Immature natural killer cell (primary cell): ENCODE data around the gene SBF2. TPM values are rescaled to one million over a fixed set of nuclear protein-coding genes. Genes with fewer than 3 reads are reported as not detected.
A peak's percentile ranks its signal among the peaks of the same experiment; 100 is the strongest.
"Not testable (repeated sequence)": the region's sequence is repeated elsewhere in the genome, so short reads cannot be mapped to it uniquely, and the experiment has no call there.

Source experiments
- DNase-seq, 3 donors: peaks; one replicate each; pipeline ENCODE4 v3.0.0; 2022; ENCODE audit warnings: mixed read lengths in 1 of 3
- H3K27ac Mint-ChIP-seq, 6 donors: one replicate each; pipeline ENCODE4 v1.8.0; 2020; ENCODE audit warnings: mixed read lengths in 6 of 6, mild to moderate bottlenecking in 5 of 6, inconsistent platforms in 4 of 6, moderate library complexity in 3 of 6
- H3K27me3 Mint-ChIP-seq, 3 donors: one replicate each; pipeline ENCODE4 v1.8.0; 2020 to 2021; ENCODE audit warnings: low read depth in 3 of 3, mild to moderate bottlenecking in 3 of 3, mixed read lengths in 3 of 3, moderate library complexity in 3 of 3, inconsistent platforms in 1 of 3
- H3K36me3 Mint-ChIP-seq, 3 donors: one replicate each; pipeline ENCODE4 v1.8.0; 2020; ENCODE audit warnings: mixed read lengths in 3 of 3, inconsistent platforms in 2 of 3, mild to moderate bottlenecking in 2 of 3
- H3K4me1 Mint-ChIP-seq, 2 donors: one replicate each; pipeline ENCODE4 v1.8.0; 2020; ENCODE audit warnings: inconsistent platforms in 2 of 2, mild to moderate bottlenecking in 2 of 2, mixed read lengths in 2 of 2, moderate library complexity in 1 of 2
- H3K4me3 Mint-ChIP-seq, 5 donors: one replicate each; pipeline ENCODE4 v1.8.0; 2020; ENCODE audit warnings: mild to moderate bottlenecking in 5 of 5, mixed read lengths in 5 of 5, inconsistent platforms in 3 of 5, moderate library complexity in 3 of 5
- H3K9me3 Mint-ChIP-seq, 6 donors: one replicate each; pipeline ENCODE4 v1.8.0; 2020; ENCODE audit warnings: mild to moderate bottlenecking in 6 of 6, mixed read lengths in 6 of 6, inconsistent platforms in 4 of 6, moderate library complexity in 3 of 6
- polyA plus RNA-seq, 3 donors: library from polyadenylated mRNA; unstranded; fragments of 300-500 nt; fragmentation: Illumina TruSeq; gene quantifications; one replicate each; pipeline ENCODE4 v1.2.3, GENCODE V29; 2021

The SBF2 gene
- polyA plus RNA-seq, 3 donors from 2014 or later, result 3.2 to 6.9 (median 4.7) TPM

- Mint-ChIP-seq H3K4me3 (no peak overlapping the region), H3K27me3 (no peaks in the 10 kb centered on the region), H3K9me3 (peaks cover 2 to 20% (median 10%) of the 10 kb centered on the region in 6 donors)
These were observed 277.0 kb downstream of the SBF2 start for GRCh38 chr11:10017050-10017449.

GRCh38 chr11:10012068-10012467, 282.0 kb downstream of the SBF2 start:
- Mint-ChIP-seq H3K9me3 (peaks cover 18 to 56% (median 37%) of the 10 kb centered on the region in 6 donors), H3K27me3 (peaks cover 4 to 6% (median 4%) of the 10 kb centered on the region in 3 donors), H3K4me3 (no peak overlapping the region), H3K27ac (no peak overlapping the region), H3K36me3 (peaks cover 5 to 30% (median 26%) of the 10 kb centered on the region in 3 donors), H3K4me1 (no peaks in the 10 kb centered on the region)
- DNase-seq, result no peak

More at GRCh38 chr11:10017050-10017449, 277.0 kb downstream of the SBF2 start:
- DNase-seq, result no peak
- peaks cover 12 to 19% of the 10 kb centered on the region in 2 donors for H3K4me1 Mint-ChIP-seq
- H3K27ac Mint-ChIP-seq, result no peak overlapping the region
- H3K36me3 Mint-ChIP-seq, result peaks cover 8 to 18% (median 10%) of the 10 kb centered on the region in 3 donors

GRCh38 chr11:10005955-10006525, 288.0 kb downstream of the SBF2 start:
- Mint-ChIP-seq H3K9me3 (peaks cover 13 to 26% (median 16%) of the 10 kb centered on the region in 6 donors), H3K27me3 (peaks cover 3 to 4% (median 3%) of the 10 kb centered on the region in 3 donors), H3K27ac (no peak overlapping the region), H3K4me3 (no peak overlapping the region), H3K36me3 (peaks cover 4 to 16% (median 12%) of the 10 kb centered on the region in 3 donors), H3K4me1 (no peaks in the 10 kb centered on the region)
- DNase-seq, result no peak

GRCh38 chr11:10004526-10005113, 289.4 kb downstream of the SBF2 start:
- H3K4me3 Mint-ChIP-seq, result no peak overlapping the region
- H3K27ac Mint-ChIP-seq, result no peak overlapping the region
- H3K9me3 Mint-ChIP-seq, result peaks cover under 1 to 12% (median 2%) of the 10 kb centered on the region in 6 donors
- H3K36me3 Mint-ChIP-seq, result peaks cover 4 to 5% (median 4%) of the 10 kb centered on the region in 3 donors
- DNase-seq, result no peak
- peaks cover 0 to 3% (median 0%) of the 10 kb centered on the region in 3 donors for H3K27me3 Mint-ChIP-seq
- no peaks in the 10 kb centered on the region for H3K4me1 Mint-ChIP-seq

- no peak for DNase-seq
- H3K9me3 Mint-ChIP-seq, result peaks cover 0 to 3% (median 0%) of the 10 kb centered on the region in 6 donors
- no peak overlapping the region for H3K4me3 Mint-ChIP-seq
- no peaks in the 10 kb centered on the region for H3K4me1 Mint-ChIP-seq
- H3K27ac Mint-ChIP-seq, result no peak overlapping the region
- H3K36me3 Mint-ChIP-seq, result peaks cover 4 to 12% (median 4%) of the 10 kb centered on the region in 3 donors
- no peaks in the 10 kb centered on the region for H3K27me3 Mint-ChIP-seq
These were observed 291.8 kb downstream of the SBF2 start for GRCh38 chr11:10002221-10002620.

- H3K27me3 Mint-ChIP-seq, result no peaks in the 10 kb centered on the region
- H3K36me3 Mint-ChIP-seq, result peaks cover 12 to 31% (median 25%) of the 10 kb centered on the region in 3 donors
- H3K9me3 Mint-ChIP-seq, result no peaks in the 10 kb centered on the region
- DNase-seq, result no peak
- no peaks in the 10 kb centered on the region for H3K4me1 Mint-ChIP-seq
- H3K27ac Mint-ChIP-seq, result no peak overlapping the region
- no peak overlapping the region for H3K4me3 Mint-ChIP-seq
These were observed 301.7 kb downstream of the SBF2 start for GRCh38 chr11:9992306-9992705.

- peak overlapping the region in 1 of 6 donors; percentile 52 for H3K27ac Mint-ChIP-seq
These were observed 303.6 kb downstream of the SBF2 start for GRCh38 chr11:9990221-9990973.

GRCh38 chr11:9987303-9987702, 306.7 kb downstream of the SBF2 start:
- H3K4me3 Mint-ChIP-seq, H3K27me3 Mint-ChIP-seq, H3K4me1 Mint-ChIP-seq, DNase-seq, H3K9me3 Mint-ChIP-seq, H3K27ac Mint-ChIP-seq: not testable (repeated sequence)
- H3K36me3 Mint-ChIP-seq, result peaks cover 18 to 57% (median 52%) of the 10 kb centered on the region in 3 donors

More at GRCh38 chr11:9990221-9990973, 303.6 kb downstream of the SBF2 start:
- peaks cover 12 to 43% (median 38%) of the 10 kb centered on the region in 3 donors for H3K36me3 Mint-ChIP-seq
- no peak overlapping the region for H3K4me3 Mint-ChIP-seq
- H3K27me3 Mint-ChIP-seq, result no peaks in the 10 kb centered on the region
- H3K4me1 Mint-ChIP-seq, result no peaks in the 10 kb centered on the region
- no peaks in the 10 kb centered on the region for H3K9me3 Mint-ChIP-seq
- DNase-seq, result no peak

- Mint-ChIP-seq H3K4me3 (no peak overlapping the region), H3K36me3 (peaks cover 8 to 45% (median 42%) of the 10 kb centered on the region in 3 donors), H3K4me1 (no peaks in the 10 kb centered on the region), H3K27me3 (peaks cover 0 to 2% (median 0%) of the 10 kb centered on the region in 3 donors), H3K9me3 (no peaks in the 10 kb centered on the region), H3K27ac (no peak overlapping the region)
- DNase-seq, result no peak
These were observed 311.0 kb downstream of the SBF2 start for GRCh38 chr11:9982796-9983579.

- Mint-ChIP-seq H3K36me3 (peaks cover 6 to 38% (median 35%) of the 10 kb centered on the region in 3 donors), H3K4me3 (no peak overlapping the region), H3K9me3 (no peaks in the 10 kb centered on the region), H3K27me3 (peaks cover 0 to 2% (median 0%) of the 10 kb centered on the region in 3 donors), H3K27ac (no peak overlapping the region), H3K4me1 (no peaks in the 10 kb centered on the region)
- no peak for DNase-seq
These were observed 311.8 kb downstream of the SBF2 start for GRCh38 chr11:9982127-9982795.

GRCh38 chr11:9980931-9981330, 313.1 kb downstream of the SBF2 start:
- no peak for DNase-seq
- Mint-ChIP-seq H3K27me3 (peaks cover 0 to 2% (median 0%) of the 10 kb centered on the region in 3 donors), H3K4me3 (no peak overlapping the region), H3K9me3 (no peaks in the 10 kb centered on the region), H3K27ac (no peak overlapping the region), H3K4me1 (no peaks in the 10 kb centered on the region), H3K36me3 (peaks cover 6 to 30% (median 25%) of the 10 kb centered on the region in 3 donors)

GRCh38 chr11:9977554-9977953, 316.5 kb downstream of the SBF2 start:
- DNase-seq, result no peak
- no peaks in the 10 kb centered on the region for H3K4me1 Mint-ChIP-seq
- no peak overlapping the region for H3K4me3 Mint-ChIP-seq
- peaks cover 0 to 16% (median 12%) of the 10 kb centered on the region in 3 donors for H3K36me3 Mint-ChIP-seq
- no peaks in the 10 kb centered on the region for H3K9me3 Mint-ChIP-seq
- H3K27me3 Mint-ChIP-seq, result peaks cover 0 to 2% (median 0%) of the 10 kb centered on the region in 3 donors
- H3K27ac Mint-ChIP-seq, result no peak overlapping the region

- H3K36me3 Mint-ChIP-seq, result peaks cover 0 to 7% (median 4%) of the 10 kb centered on the region in 3 donors
- H3K9me3 Mint-ChIP-seq, result no peaks in the 10 kb centered on the region
- no peak for DNase-seq
- H3K27ac Mint-ChIP-seq, result no peak overlapping the region
- no peaks in the 10 kb centered on the region for H3K4me1 Mint-ChIP-seq
- no peaks in the 10 kb centered on the region for H3K27me3 Mint-ChIP-seq
- no peak overlapping the region for H3K4me3 Mint-ChIP-seq
These were observed 319.6 kb downstream of the SBF2 start for GRCh38 chr11:9974375-9974774.
